K562 (cell line): Measurements from ENCODE around the gene SLC13A4. TPM values are rescaled to one million over a fixed set of nuclear protein-coding genes. Genes with fewer than 3 reads are reported as not detected.

ENCODE experiments used
- ARID3A ChIP-seq: IDR thresholded peaks from 2 replicates; pipeline ENCODE4 v1.6.1; 2012; ENCODE audit warnings: low read depth, low read length, improper control_type of control experiment, borderline replicate concordance
- ATF7 ChIP-seq: fragments of 450-650 bp; IDR thresholded peaks from 2 replicates; pipeline ENCODE4 v1.7.1; 2014; ENCODE audit warnings: mild to moderate bottlenecking, moderate library complexity
- BACH1 ChIP-seq: fragments of 200-800 bp; sonication (Bioruptor generic); IDR thresholded peaks from 2 replicates; pipeline ENCODE4 v1.6.1; 2016; ENCODE audit warnings: missing genetic modification characterization, missing compliant biosample characterization
- CREM ChIP-seq: IDR thresholded peaks from 2 replicates; pipeline ENCODE4 v1.6.1; 2014; ENCODE audit warnings: antibody characterized with exemption, low read depth
- DPF2 ChIP-seq: fragments of 450-650 bp; IDR thresholded peaks from 2 replicates; pipeline ENCODE4 v1.6.1; 2016
- ERF ChIP-seq: fragments of 450-650 bp; formaldehyde crosslinking; IDR thresholded peaks from 2 replicates; pipeline ENCODE4 v1.4.0; 2020; ENCODE audit warnings: mild to moderate bottlenecking, mixed read lengths
- HDAC1 ChIP-seq, 2 experiments: fragments of 450-650 bp; IDR thresholded peaks; 2 replicates each; pipeline ENCODE4 v1.6.1; 2016 to 2017; ENCODE audit warnings: inconsistent platforms in 1 of 2, mild to moderate bottlenecking in 1 of 2, moderate library complexity in 1 of 2
- MAFG ChIP-seq: fragments of 450-650 bp; conservative IDR thresholded peaks from 2 replicates; pipeline ENCODE4 v1.6.1; 2016; ENCODE audit warnings: missing genetic modification characterization, missing compliant biosample characterization
- NBN ChIP-seq: fragments of 450-650 bp; IDR thresholded peaks from 2 replicates; pipeline ENCODE4 v1.6.1; 2016; ENCODE audit warnings: low read depth, mild to moderate bottlenecking
- NCOR1 ChIP-seq: fragments of 450-650 bp; IDR thresholded peaks from 2 replicates; pipeline ENCODE4 v1.6.1; 2016; ENCODE audit warnings: mild to moderate bottlenecking, moderate library complexity
- NR2C2 ChIP-seq, 2 experiments: fragments of 200-800 bp in 1 of 2; sonication (Bioruptor generic) in 1 of 2; sonication (generic) in 1 of 2; formaldehyde crosslinking in 1 of 2; IDR thresholded peaks; 2 replicates each; pipeline versions ENCODE4 v1.6.1 to v1.8.0; 2016 to 2022; ENCODE audit warnings: mild to moderate bottlenecking in 1 of 2, missing compliant biosample characterization in 1 of 2, missing genetic modification characterization in 1 of 2, missing genetic modification reagents in 1 of 2
- RBM14 ChIP-seq: fragments of 200-400 bp; formaldehyde crosslinking; IDR thresholded peaks from 2 replicates; pipeline ENCODE4 v1.6.1; 2018; ENCODE audit warnings: low read depth, mild to moderate bottlenecking, low read length, moderate library complexity, borderline replicate concordance; ENCODE audit not compliant: insufficient read depth
- RCOR1 ChIP-seq, 2 experiments: IDR thresholded peaks; 2 replicates each; pipeline ENCODE4 v1.6.1; 2012; ENCODE audit warnings: low read depth in 2 of 2, low read length in 2 of 2, borderline replicate concordance in 1 of 2, improper control_type of control experiment in 1 of 2
- RUNX1 ChIP-seq: sonication (generic); IDR thresholded peaks from 2 replicates; pipeline ENCODE4 v1.6.1; 2016; ENCODE audit warnings: antibody characterized with exemption, low read depth
- TBL1XR1 ChIP-seq, 2 experiments: IDR thresholded peaks; 2 replicates each; pipeline ENCODE4 v1.6.1; 2012; ENCODE audit warnings: improper control_type of control experiment in 2 of 2, low read length in 2 of 2, mild to moderate bottlenecking in 1 of 2
- TFE3 ChIP-seq: fragments of 450-650 bp; formaldehyde crosslinking; IDR thresholded peaks from 2 replicates; pipeline ENCODE4 v1.4.0; 2020; ENCODE audit warnings: mild to moderate bottlenecking, mixed read lengths
- XRCC4 ChIP-seq: IDR thresholded peaks from one replicate; pipeline ENCODE4 v1.6.1; 2011; ENCODE audit not compliant: insufficient read depth, insufficient read length; ENCODE audit errors: extremely low read depth
- ZNF512 ChIP-seq: IDR thresholded peaks from 2 replicates; pipeline ENCODE4 v1.6.1; 2016; ENCODE audit warnings: missing genetic modification characterization, missing compliant biosample characterization
- ZNF583 ChIP-seq: fragments of 250-450 bp; sonication (Bioruptor Pico); IDR thresholded peaks from 2 replicates; pipeline ENCODE4 v1.4.0; 2020
- ZNF639 ChIP-seq, 2 experiments: fragments of 200-800 bp in 1 of 2; sonication (Bioruptor generic) in 1 of 2; sonication (generic) in 1 of 2; formaldehyde crosslinking in 1 of 2; IDR thresholded peaks in 1 of 2; conservative IDR thresholded peaks in 1 of 2; 2 replicates each; pipeline versions ENCODE4 v1.5.0 to v1.6.1; 2016 to 2020; ENCODE audit warnings: missing compliant biosample characterization in 1 of 2, missing genetic modification characterization in 1 of 2, missing genetic modification reagents in 1 of 2
- ZNF668 ChIP-seq: fragments of 250-450 bp; sonication (Bioruptor Pico); IDR thresholded peaks from 2 replicates; pipeline ENCODE4 v1.8.0; 2022; ENCODE audit warnings: mild to moderate bottlenecking, inconsistent platforms
- polyA plus RNA-seq, 8 experiments: library from polyadenylated mRNA; depleted of rRNA in 4 of 8; stranded (reverse) in 5 of 8; unstranded in 3 of 8; fragments of >200 nt; fragmentation: Nextera tagmentation in 2 of 8; fragmentation: Illumina TruSeq in 1 of 8; extraction: Ambion mirVana in 2 of 8; extraction: Trizol in 1 of 8; gene quantifications; 2 replicates each; pipeline versions ENCODE4 v1.2.1 to v1.2.3, GENCODE V29; 2011 to 2014; ENCODE audit warnings: inconsistent platforms in 1 of 8, missing spikeins in 1 of 8
- total RNA-seq, 7 experiments: library from RNA; depleted of rRNA in 6 of 7; stranded (reverse); fragments of >200 nt in 6 of 7; fragmentation: Illumina TruSeq in 2 of 7; extraction: Trizol in 2 of 7; gene quantifications; 2 replicates each; pipeline versions ENCODE4 v1.2.1 to v1.2.3, GENCODE V29; 2011 to 2021; ENCODE audit warnings: low replicate concordance in 1 of 7

SLC13A4 gene
- total and polyA plus RNA-seq, 9 of the 15 experiments (the other 6 are each of a cell fraction or from before 2014, with no cell fraction given) = 0.11 to 1.0 (median 0.36) TPM

GRCh38 chr7:135650831-135651573 is 77.0 kb downstream of the SLC13A4 start (continued):
- TF ChIP-seq ARID3A (0 out of 2 replicates have a peak, but pooled peaks have one; percentile 25), TFE3 (CRISPR knock-in tag) (no peak), ATF7 (peak; percentile 97), NCOR1 (peak; percentile 14; the same call in 1 of the 2 replicates), TBL1XR1 (IDR thresholded peaks at IDR 0.05; ENCODE audit: low read length in 2 of 2) (peak in 1 of 2 experiments; percentile 51; a peak in 1 of 4 replicates), NR2C2 (CRISPR knock-in tag; IDR thresholded peaks at IDR 0.05) (no peak), NR2C2 (tag; IDR thresholded peaks at IDR 0.05) (peak; percentile 66), ZNF668 (CRISPR knock-in tag) (no peak), XRCC4 (no peak), HDAC1 (IDR thresholded peaks at IDR 0.05) (peak in 1 of 2 experiments; percentile 87; a peak in 2 of 4 replicates), ZNF583 (CRISPR knock-in tag) (no peak), ERF (CRISPR knock-in tag) (peak; percentile 45; the same call in 1 of the 2 replicates), RBM14 (no peak), NBN (peak; percentile 90), RCOR1 (IDR thresholded peaks at IDR 0.05; ENCODE audit: borderline replicate concordance in 1 of 2, low read depth in 2 of 2, low read length in 2 of 2) (peak in 1 of 2 experiments; percentile 98; a peak in 2 of 4 replicates), ZNF512 (tag) (no peak), MAFG (tag) (peak; percentile 51; the same call in 1 of the 2 replicates), ZNF639 (CRISPR knock-in tag; conservative IDR thresholded peaks at IDR 0.05 in 1 of 2, IDR thresholded peaks at IDR 0.05 in 1 of 2) (peak in 1 of 2 experiments; percentile 50; a peak in 1 of 4 replicates), BACH1 (peak; percentile 33; the same call in 1 of the 2 replicates), DPF2 (peak; percentile 78), RUNX1 (peak; percentile 83; the same call in 1 of the 2 replicates), CREM (peak; percentile 97)
